Epidermal melanocyte (primary cell): ENCODE results near the gene TKT.

Source experiments
- DNase-seq: peaks from one replicate; pipeline ENCODE4 v3.0.0; 2011; ENCODE audit warnings: low spot score; ENCODE audit not compliant: insufficient read length

TKT gene

DNA sequence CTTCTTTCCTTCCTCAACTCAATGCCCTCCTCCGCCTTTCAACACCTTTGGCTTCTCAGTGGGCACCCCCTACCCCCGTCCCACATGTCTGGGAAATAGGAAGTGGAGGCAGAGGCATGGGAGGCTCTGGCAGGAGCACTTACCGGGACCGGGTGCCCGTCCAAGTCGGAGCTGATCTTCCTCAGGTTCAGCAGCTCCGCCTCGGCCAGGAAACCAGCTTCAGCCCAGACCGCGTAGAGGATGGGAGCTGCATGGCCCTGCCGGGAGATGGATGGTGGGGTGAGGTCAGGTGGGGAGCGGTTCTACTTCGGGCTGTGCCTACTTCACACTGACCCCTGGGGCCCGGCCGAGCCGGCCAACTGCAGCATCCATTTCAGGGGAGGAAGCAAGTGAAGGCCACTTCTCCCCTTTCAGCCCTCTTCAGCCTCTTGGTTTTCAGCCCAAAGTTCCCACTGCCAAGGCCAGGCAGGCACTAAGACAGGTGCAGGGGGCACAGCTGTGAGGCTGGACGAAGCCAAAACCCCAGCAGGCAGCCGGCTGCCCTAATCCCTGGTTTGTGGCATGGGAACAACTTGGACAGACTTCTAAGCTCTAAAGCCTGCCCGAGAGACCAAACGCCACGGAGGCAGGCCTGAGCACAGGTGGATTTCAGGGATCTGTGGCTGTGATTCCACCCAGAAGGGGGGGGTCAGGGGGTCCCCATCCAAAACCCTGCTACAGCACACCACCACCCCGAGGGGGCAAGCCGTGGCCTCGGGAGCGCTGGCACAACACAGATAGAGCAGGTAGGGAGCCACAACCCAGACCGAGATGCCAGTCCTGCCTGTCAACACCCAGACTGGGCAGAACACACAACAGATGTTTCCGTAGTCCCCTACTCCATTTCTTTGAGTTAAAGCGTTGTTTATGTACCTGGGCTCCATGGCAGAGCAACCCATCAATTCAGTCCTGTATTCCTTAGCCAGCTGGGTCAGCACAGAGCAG lies 14.5 kb downstream of the TKT start:
- DNase-seq, result no peak

DNA sequence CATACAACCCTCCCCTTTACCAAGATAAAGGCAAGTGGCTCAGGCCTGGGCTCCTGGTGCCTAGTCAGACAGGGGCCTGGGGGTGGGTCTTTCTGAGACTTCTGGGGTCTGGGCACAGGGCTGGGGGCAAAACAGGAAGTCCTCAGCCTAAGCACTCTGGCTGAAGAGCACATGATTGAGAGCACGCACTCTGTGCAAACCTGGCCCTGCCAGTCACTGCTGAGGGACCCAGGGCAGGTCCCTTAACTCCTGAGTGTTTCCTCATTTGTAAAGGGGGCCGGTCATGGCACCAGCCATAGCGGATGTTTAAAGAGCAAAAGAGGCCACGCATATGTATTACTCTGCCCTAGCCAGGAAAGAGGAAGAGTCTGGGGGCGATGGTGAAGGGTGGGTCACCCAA lies 16.0 kb downstream of the TKT start:
- no peak for DNase-seq

DNA sequence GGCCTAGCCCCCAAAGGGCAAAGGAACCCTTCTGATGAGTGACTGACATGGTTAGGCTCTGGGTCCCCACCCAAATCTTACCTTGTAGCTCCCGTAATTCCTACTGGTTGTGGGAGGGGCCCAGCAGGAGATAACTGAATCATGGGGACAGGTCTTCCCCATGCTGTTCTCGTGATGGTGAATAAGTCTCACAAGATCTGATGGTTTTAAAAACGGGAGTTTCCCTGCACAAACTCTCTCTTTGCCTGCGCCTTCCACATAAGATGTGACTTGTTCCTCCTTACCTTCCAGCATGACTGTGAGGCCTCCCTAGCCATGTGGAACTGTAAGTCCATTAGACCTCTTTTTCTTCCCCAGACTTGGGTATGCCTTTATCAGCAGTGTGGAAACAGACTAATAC lies 16.9 kb downstream of the TKT start:
- DNase-seq, result no peak

DNA sequence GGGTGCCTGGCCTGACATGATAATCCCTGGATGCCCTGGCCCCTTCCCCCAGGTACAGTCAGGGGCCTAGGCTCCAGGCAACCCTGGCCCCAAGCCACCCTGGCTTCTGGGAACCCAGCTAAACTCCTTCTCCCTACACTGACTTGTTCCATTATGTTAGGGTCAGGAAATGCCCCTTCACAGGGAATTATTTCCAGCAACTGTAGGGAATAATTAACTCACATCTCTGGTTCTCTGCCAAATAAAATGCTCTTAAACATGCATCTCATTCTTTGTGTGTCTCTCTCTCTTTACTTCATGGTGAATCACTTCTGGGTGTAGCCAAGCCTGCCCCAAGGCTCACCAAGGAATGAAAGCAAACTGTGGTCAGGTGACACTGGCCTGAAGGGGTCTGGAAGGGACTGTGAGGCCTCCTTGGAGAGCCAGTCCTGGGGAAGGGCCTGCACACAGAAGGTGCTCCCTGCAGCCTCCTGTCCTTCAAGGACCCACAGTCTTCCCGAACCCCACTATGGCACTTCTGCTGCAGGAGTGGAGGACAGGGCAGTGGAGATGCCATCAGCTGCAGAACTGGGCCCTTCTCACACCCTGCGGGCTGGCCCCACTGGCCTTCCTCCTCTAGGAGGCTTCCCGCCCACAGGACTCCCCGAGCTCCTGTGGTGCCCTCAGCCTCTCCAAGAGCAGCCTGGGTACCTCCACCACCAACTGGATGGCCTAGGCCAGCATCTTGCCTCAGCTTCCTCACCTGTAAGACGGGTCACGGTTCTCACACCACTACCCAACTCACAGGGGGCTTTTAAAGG lies 17.6 kb downstream of the TKT start:
- DNase-seq, result peak; percentile 85

DNA sequence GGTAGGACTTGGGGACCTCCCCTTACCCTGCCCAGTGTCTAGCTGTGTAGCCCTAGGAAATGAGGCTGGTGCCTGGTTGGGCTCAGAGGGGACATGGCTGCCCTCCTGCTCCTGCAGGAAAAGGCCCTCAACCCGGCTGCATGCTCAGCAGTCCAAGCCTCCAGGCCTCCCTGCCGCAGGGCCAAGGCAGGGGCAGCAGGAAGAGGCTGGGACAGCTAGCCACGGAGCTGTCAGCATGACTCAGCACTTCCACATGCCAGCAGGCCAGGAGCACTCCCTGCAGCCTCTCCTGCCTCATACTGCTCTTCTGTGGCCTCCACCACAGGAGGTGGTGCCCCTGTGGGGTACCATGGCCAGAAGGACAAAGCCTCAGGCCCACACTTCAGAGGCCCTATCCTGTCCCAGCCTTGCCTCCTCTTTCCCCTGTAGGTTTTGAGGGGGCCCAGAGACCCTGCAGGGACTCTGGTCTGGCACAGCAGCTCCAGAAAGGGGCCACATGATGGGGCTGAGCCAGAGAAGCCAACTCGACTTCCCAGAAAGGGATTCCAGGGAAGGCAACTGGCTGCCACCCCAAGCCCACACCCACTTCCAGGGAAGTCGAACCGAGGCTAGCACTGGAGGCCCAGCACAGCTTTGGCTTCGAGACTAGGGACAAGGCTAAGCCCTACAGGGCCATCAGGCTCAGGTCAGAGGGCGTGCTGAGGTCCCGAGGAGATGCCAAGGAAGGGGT lies 19.5 kb downstream of the TKT start:
- DNase-seq, result peak; percentile 80

DNA sequence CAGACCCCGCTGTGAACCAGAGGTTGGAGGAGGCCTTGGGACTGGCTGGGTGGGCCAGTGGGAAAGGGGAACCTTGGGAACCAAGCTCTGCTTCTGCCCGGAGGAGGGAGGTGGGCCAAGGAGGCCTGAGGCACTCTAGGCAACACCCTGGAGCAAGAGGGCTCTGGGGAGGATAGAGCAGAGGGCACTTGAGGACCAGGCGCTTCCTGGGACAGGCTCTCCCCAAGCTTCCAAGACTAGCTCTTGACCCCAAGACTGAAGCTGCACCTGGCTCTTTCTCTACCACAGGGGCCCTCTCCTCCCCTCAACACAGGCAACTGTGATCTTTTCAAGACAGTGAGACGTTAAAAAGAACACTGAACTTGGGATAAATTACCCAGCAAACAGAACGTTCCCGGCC lies 20.3 kb downstream of the TKT start:
- no peak for DNase-seq

DNA sequence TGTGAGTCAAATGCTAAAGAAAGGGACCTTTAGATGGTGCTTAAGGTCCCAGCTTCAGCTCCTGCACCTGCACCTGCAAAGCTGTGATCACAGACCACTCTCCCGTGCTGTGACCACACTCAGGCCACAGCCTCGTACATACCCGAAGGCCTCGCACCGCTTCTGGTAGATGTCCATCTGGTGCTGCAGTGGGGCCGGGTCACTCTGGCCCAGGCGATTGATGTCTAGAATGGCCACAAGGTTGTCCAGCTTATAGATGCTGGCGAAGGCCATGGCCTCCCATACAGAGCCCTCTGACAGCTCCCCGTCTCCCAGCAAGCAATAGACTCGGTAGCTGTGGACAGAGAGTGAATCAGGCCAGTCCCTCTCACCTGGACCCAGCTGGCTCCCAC lies 21.0 kb downstream of the TKT start:
- no peak for DNase-seq

DNA sequence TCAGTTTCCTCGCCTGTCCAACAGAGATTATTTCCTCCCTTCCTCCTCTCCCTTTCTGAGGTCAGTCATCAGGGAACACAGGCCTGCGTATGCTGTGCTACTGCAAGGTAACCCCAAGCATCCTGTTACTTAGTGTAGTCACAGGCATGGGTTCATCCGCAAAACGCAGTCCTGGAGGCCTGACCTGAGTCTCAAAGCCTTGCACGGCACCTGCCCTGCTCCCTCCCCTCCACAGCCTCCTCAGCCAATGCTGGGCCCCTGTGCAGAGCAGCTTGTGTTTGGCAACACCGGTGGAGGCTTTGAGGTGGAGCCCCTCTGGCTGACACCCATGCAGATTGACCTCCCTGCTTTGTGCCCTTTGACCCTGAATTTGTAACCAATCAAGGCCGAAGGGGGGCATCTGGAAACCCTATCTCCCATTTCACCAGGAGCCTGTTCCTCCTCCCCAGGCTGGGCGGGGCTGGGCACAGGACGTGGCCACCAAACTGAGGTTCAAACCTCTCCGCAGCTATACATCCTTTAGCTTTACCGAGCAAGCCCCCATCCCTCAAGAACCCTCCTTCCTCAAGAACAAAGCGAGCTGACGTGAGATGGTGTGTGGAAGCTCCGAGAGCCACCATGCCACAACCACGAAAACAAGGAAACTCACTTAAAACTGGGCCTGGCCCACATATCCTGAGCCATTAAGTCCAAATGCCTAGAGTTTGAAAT lies 21.5 kb downstream of the TKT start:
- no peak for DNase-seq

DNA sequence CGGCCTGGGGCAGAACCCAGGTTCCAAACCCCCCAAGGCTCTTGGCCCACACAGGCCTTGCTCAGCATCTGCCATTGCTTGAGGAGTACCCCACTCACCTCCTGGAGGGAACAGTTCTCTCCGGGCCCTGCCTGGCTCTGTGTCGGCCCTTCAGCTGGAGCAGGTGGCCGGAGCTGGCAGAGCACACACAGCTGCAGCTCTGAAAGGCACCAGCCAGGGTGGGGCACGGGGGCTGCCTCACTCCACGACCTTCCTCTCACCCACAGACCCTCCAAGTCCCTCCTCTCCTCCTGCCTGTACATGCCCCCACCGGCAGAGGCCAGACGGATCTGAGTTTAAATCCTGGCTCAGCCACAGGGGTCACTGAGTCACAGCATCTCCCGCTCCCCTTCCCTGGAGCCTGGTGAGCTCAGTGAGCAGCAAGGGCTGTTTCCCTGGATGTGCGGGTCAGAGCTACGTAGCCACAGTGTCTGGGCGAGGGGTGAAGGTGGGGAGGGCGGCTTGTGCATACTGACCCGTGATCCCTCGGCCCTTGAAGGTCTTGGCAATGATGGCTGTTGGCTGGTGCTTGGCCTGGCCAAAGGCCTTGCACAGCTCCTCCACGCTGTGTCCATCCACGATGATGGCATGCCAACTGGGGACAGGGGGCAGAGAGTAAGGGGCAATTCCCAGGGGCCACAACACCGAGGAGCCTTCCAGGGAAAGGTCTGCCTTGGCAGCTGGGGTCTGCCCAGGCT lies 23.0 kb downstream of the TKT start:
- no peak for DNase-seq

DNA sequence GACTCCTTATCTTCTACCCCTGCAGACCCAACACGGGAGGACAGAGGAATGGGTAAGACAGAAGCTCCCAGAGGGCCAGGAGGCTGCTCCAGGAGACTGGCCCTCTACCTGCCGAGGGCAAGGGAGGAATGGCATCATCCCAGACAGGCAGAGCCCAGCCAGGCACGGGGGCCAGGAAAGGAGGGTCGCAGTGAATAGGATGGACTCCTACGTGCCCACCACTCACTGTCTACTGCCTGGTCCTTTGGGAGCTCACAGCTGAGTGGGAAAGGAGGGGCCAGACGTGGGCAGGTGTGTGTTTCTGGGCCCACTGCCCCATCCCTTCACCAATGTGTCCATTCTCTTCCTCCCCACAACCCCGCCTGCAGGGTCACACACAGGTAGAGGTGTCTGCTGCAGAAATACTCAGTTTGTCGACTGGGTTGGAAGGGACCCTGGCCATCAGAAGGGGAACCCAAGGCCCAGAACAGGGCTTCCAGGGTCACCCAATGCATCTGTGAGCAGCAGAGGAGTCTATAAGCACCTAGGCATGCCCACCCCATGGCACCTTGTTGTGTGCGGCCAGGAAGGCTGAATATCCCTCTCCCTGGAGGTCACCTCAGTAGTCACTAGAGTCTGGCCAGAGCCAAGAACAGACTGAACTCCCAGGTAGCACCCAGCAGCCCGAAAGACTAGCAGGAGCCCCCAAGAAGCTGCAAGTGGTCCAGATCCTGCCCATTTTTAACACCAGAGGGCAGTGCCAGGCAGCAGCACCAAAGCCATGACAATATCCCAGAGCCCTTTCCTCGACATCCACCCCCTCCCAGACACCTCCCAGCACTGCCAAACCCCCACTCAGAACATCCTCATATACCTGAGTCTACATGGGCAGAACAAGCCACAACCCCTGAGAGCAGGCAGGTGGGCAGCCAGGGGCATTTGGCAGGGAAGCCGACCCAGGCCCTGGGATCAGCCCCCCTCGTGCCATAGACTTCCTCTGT lies 24.0 kb downstream of the TKT start:
- no peak for DNase-seq

DNA sequence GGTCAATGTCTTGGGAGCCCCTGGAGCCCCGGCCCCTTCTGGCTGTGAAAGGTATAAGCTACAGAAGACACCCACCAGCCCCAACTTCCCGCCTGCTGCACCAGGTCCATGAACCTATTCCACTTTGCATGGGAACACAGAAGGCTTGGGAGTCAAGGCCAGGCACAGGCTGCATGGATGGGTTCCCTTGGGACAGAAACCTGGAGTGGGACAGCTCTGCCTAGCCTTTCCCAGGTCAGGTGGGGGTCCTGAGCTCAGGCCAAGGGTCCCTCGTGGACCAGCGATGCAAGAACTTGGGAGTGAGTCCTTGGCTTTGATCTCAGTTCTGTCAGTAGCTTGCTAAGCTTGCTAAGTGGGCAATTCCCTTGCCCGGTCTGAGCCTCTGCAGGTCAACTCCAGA lies 25.0 kb downstream of the TKT start:
- no peak for DNase-seq

DNA sequence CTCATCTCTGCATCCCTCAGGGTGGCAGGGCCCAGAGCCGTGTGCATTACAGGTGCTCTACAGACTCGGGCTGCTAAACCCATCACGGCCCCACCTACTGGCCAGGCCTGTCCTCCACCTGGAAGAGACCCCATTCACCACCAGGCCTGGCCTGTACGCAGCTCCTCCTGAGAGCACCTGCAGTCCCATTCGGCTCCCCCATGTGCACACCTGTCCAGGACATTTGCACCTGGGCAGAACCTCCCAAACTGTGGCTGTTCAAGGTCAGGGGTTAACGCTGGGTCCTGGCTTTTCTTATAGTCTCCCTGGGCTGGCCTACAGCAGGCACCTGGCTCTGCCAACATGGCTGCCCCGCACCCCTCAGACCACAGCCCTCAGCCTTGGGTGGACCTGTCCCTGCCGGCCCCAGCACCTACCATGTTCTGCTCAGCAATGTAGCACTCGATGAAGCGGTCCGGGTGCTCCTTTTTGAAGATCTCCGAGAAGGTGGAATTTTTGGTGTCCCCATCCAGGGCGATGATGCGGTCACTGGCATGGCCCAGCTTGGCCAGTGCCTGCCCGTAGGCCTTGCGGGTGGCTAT lies 25.7 kb downstream of the TKT start:
- no peak for DNase-seq

DNA sequence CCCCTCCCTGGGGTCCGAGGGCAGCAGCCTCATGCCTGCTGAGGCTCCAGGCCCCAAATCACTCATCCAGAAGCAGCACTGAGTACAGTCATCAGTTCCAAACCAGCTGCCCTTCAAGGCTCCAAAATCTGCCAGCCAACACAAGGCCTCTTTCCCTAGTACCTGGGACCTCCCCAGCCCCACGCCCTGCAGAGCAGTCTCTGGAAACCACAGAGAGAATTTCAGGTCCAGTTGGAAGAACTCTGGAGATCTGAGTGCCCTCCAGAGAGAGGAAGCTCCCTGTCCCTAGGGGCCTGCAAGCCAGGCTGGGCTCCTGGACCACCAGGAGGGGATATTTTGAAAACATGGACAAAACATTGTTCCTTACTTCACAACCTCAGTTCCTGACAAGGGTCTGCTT lies 26.2 kb downstream of the TKT start:
- DNase-seq, result no peak

DNA sequence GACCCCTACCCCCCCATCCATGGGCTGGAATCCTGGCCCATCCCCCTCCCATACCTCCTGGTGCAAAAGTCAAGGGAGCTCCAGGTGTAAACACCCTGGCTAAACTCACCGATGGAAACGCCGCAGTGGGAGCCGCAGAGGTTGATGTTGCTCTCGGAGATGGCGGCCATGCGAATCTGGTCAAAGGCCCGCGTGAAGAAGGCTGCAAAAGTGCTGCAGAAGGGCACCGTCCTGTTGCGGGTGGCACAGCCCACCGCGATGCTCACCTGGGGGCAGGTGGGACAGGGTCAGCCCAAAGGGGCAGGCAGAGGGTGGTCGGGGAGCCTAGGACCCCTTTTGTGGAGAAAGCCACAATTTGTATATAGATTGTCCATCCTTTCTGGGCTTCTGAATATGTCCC lies 26.7 kb downstream of the TKT start:
- DNase-seq, result no peak

DNA sequence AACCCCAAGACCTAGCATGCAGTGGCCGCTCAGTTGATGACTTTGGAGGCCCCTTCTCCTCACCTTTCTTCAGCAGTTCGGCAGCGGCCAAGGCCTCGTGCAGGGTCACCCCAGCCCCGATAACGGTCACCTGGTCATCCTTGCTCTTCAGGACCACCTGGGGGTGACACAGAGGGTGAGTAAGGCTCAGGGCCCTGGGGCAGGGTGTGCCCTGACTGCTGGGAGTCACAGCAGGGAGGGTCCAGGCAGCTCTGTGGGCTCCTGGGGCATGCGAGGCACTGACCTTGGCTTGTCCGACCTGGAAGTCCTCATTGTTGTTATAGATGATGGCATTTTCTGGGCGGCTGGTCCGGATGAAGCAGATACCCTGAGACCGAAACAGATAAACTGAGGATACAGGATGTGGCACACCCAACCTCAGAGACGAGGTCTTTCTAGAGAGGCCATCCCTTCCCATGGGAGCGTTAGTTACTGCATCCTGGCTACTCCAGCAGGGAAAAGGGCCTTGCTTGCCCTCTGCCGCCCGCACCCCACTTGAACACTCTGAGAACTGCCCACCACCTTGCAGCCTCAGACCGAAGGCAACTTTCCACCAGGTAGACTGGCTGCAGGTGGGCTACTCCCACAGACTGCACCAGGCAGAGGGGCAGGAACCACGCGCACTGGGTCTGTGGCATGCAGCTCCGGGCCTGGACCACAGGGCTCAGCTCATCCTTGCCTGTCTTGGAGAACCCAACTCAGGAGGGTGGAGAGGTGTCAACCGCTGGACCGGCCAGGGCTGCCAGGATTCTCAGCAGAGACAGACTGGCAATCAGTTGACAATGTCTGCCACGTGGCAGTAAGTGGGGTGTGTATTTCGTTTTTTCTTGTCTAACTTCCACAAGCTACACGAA lies 27.6 kb downstream of the TKT start:
- no peak for DNase-seq

DNA sequence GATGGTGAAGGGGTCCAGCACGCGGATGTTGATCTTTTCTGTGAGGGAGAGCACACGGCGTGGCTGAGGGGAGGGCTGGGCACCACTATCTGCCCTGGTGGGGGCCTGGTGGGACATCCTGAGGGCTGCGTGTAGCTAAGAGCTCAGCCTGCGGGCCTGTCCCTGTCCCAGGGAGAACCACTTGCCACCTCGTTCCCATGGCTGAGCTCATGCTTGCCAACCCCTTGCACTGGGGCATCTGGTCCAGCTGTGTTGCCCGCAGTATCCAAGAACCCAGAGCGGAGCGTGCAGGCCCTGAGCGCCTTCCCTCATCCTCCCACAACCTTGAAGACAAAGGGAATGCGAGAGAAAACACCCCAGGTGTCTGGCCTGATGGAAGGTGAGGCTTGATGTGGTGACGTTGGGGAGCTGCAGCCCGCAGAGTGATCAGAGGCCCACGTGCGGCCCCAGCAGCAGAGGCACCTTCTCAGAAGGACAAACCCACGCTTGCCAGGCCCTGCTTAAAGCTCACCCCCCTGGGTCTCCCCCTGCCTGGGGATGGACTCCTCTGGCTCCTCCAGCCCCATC lies 28.9 kb downstream of the TKT start:
- DNase-seq, result no peak

DNA sequence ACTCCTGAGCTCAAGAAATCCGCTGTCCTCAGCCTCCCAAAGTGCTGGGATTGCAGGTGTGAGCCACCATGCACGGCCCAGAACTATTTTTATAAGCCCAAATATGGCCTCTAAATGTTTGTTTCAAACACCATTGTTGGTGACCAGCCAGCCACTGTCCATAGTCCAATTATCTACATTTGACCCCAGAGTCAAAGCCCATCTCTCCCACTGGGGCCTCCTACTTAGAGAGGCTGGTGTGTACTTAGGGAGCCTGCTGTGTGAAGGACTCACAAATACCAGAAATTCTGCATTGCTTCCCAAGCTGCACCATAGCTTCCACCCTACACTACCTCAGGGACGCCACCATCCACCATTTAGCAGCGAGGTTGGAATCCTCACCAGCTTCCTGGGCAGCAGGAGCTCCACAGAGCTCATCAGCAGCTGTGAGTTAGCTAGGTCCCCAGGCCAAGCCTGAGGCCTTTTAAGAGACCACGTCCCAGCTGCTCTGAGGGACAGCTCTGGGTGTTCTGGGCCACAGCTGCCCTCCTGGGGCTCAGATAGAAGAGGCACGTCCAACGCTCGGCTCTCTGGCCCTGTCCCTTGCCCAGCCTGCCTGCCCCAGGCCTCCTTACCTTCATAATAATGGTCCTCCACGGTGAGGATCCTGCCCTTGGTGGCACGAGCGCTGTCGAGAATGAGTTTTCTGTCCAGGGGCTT lies 29.5 kb downstream of the TKT start:
- DNase-seq, result no peak
